DOHH2 (cell line): Measurements from ENCODE around the gene KIF5B.

ENCODE experiments used
- CTCF ChIP-seq: fragments of 200-600 bp; sonication (generic); IDR thresholded peaks from one replicate; pipeline ENCODE4 v1.5.1; 2014; ENCODE audit warnings: antibody characterized with exemption, mild to moderate bottlenecking, low read depth, low read length; ENCODE audit not compliant: poor library complexity, severe bottlenecking
- EZH2phosphoT487 ChIP-seq: fragments of 200-600 bp; sonication (generic); IDR thresholded peaks from 2 replicates; pipeline ENCODE4 v1.6.1; 2017; ENCODE audit warnings: borderline replicate concordance, mild to moderate bottlenecking, antibody characterized with exemption, low read length, moderate library complexity, mixed read lengths

- TF ChIP-seq CTCF = no peak
- TF ChIP-seq EZH2phosphoT487 = no peak
Observed at GRCh38 chr10:32084185-32084851, 28.1 kb upstream of the KIF5B start.
